Muscle of back (tissue), 11 donors: ENCODE measurements around the gene CTNNBL1. TPM values are rescaled to one million over a fixed set of nuclear protein-coding genes. Genes with fewer than 3 reads are reported as not detected.

Experiments
- DNase-seq, 3 donors: peaks; one replicate each; pipeline versions ENCODE4 v3.0.0 to v3.0.0-alpha.2; 2013
- polyA plus RNA-seq, 10 donors: library from polyadenylated mRNA; unstranded; fragments of 120-200 nt; gene quantifications; one replicate each; pipeline ENCODE4 v1.2.1, GENCODE V29; 2013; ENCODE audit not compliant: insufficient read length in 10 of 10

The CTNNBL1 gene
- polyA plus RNA-seq, 10 donors: 24.6 to 48.9 (median 30.3) TPM

- DNase-seq: no peak
These were observed 122.2 kb downstream of the CTNNBL1 start for GRCh38 chr20:37816003-37816402.

DNA sequence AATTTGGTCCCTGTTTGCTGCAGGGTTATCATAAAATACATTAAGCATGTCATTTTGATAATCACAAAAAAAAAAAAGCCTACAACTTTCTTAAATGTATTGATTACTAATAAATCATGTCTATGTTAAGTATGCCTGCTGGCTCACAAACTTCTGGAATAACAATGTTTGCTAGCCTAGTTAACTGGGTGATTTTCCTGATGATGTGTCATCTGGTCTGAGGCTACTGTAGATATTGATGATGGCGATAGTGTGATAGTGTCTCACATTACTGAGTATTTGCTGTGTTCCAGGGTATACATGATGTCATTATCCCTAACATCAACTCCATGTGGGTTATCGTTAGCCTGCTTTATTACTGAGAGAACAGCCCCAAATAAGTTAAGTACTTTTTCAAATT, 122.9 kb downstream of the CTNNBL1 start:
- no peak for DNase-seq

DNA sequence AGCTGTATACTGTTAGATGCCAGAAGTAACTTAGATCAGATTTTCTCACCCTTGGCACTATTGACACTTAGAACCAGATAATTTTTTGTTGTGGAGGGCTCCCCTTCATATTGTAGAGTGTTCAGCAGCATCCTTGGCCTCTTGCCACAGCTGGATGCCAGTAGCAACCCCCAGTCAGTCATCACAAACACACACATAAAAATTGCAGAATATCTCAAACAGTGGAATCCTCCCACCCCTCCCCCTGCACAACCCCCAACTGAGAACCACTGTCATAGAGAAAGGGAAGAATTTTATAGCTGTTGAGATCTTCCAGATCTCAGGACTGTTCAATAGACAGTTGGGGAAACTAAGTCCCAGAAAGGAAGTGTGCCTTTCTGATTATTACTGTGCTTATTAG, 127.9 kb downstream of the CTNNBL1 start:
- DNase-seq: peak in 2 of 3 donors; percentile 28 to 41

DNA sequence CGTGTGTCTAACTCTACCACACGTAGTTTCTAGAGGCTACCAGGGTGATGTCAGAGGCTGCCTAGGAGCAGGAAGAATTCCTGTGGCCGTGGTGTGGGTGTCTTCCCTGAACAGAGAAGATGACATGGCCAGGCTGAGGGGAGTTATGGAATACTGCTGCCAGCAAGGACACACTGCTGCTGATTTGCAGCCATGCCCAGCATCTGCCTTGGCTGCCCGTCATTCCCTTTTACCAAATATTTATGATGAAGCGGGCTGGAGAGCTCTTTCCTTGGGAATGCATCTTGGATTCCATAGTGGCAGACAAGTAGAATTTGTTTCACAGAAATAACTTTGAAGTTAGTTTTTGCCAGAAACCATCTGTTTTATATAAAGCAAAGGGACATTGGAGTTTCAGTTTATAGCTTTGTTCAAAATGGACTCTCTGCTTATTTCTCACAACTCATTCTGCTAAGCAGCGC, 128.3 kb downstream of the CTNNBL1 start:
- DNase-seq: peak; percentile 32 to 77 (median 58)

DNA sequence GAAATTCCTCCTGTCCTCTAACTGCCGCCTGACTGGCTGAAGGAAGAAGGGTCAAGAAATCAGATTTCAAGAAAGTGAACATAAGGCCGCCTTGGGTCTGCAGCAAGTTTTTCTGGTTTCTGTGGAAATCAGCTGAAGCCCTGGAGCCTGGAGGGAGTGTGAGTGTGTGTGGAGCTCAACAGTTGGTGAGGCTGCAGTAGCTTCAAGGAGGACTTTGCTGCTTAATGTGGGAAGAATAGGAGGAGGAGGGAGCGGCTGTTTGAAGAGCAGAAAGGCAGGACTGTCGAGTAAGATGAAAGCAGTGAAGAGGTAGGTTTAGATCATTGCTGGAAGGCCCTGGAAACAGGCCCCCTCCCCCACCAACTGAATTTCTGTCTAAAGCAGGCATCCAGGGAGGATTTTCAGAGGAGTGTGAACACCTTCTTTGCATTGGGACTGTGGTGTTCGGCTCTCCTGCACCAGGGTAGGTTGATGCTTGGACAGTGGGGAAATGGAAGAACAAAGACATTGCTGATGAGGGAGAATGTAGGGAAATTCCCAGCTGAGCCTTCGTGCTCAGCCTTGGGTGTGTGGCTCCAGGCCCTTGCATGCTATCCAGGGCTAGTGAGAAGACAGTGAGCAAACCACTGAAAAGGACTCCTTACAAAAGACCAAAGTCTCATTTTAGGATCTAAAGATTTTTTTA, 129.6 kb downstream of the CTNNBL1 start:
- DNase-seq: peak in 1 of 3 donors; percentile 7

DNA sequence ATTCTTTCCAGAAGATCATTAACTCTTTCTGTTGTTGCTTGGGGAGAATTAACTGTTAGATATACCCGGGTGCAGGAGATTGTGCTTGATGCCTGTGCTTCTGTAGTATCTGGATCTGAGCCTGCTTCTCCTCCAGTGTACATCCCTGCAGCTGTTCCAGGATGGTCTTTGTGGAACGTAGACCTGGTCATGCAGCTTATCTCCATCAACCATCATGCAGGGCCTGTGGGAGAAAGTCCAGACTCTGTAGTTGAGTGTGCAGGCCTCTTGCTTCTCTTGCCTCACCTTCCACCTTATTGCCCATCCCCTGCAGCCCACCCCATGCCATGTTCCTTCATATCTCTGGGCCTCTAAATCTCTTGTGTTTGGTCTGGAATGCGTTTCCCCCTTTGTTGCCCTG, 133.8 kb downstream of the CTNNBL1 start:
- DNase-seq: no peak

GRCh38 chr20:37828684-37829083, 134.9 kb downstream of the CTNNBL1 start:
- DNase-seq: no peak

DNA sequence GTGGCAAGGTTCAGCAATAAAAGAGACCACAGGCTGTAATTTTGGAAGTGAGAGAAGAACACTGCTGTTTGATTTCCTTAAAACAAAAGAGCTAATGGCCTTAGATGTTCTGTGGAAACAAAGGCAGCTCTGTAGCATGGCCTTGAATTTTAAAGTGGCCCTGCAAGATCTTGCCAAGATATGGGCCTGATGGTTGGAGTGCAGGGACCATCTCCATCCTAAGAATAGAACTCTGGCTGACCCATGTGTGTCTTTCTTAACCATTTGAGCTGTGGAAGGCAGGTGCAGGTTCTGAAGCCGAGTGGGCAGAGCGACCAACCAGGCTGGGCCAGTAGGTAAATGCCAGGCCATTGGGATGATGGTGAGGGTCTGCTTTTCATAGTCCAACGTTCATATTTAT, 135.3 kb downstream of the CTNNBL1 start:
- DNase-seq: no peak

DNA sequence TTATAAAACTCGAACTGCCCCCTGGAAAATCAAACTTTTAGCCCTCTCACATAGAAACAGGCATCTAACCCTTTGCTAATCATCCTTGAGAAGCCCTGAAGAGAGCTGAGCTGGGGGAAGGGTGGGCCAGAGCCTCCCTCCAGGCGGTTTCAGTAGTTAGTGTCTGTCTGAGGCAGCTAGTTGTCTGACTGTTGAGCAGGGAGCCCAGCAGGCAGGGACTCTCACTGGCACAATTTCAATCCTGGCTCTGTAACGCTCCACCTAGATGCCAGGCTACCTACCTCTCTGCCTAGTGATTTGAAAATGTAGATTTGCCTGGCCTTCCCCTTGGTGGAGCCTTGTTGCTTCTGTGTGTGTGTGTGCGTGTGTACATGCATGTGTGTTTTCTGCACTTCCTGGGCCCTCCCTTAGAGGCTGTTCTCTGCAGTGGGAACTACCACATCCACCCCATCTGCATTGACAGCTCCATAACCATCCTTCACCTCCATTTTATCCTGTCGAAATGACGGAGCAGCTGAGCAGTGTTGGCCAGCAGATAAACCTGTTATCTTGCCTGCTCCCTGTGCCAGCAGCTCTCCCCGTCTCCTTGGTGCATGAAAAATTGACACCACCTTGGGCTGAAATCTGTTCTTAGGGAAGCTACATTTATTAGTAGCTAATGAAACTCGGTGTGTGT, 139.5 kb downstream of the CTNNBL1 start:
- DNase-seq: no peak

DNA sequence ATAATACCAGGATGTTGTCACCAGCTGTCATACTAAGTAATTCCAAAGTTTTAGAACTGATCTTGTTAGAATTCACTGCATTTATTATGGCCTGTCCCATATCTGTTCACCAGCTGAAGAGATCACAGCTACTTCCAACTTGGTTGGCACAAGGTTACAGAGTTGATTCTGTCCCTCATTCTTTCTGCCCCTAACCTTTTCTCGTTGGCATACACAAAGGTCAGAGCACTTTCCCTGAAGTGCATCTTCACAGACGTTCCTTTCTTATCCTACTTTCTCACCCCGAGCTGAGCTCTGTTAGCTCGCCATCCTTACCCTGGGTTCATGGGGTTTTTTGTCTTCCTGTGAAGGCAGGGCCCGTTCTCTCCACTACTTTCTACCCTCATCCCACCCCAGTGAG, 143.1 kb downstream of the CTNNBL1 start:
- no peak for DNase-seq

DNA sequence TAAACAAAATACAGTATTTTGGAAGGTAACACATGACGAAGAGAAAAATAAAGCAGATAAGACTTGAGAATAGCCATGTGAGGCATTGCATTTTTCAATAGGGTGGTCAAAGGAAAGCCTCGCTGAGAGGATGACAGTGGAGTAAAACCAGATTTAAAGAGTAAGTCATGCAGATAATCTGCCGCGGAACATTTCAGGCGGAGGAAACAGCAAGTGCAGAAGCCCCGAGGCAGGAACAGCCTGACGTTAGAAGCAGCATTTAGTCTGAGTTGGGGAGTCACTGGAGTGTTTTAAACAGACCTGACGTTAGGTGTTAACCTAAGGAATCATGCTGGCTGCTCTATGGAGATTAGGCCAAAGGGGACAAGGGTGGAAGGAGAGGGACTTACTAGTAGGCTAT, 144.1 kb downstream of the CTNNBL1 start:
- no peak for DNase-seq

DNA sequence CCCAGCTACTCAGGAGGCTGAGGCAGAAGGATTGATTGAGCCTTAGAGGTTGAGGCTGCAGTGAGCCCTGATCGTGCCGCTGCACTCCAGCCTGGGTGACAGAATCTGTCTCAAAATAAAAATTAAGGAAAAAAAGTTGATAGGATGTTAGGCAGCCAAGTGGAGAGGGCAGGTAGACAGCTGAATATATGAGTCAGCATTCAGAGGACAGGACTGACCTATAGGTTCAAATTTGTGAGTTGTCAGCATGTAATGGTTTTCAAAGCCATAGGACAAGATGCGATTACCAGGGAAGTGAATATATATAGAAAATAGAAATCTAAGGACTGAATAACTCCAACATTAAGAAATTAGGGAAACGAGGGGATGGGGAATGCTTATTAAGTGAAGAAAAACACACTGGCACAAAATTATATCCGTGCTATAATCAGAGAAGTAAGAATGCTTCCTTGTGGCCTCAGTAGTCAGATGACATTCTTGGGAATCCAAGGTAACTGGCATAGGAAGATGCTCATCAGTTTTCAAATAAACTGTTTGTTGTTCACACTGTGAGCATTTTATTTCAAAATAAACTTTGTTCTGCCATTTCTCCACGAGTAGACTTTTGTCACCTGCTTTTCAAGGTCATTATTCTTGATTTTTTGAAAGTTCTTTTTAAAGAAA, 145.1 kb downstream of the CTNNBL1 start:
- no peak for DNase-seq

DNA sequence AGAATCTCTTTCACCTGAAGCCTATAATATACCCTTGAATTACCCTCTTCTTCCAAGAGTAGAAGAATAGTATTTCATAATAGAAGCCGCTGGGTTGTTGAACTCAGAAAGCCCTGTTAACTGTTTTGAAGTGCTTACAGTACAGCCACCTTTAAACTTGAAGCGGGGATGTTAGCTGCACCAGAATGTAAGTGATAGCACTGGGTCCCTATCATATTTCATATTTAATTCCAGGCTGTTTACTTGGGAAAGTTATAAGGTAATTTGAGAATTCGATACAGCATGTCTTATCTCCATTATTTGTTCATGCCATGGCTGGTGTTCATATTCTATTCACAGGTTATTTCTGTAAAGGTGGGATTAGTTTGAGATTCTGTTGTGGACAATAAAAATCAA, 145.6 kb downstream of the CTNNBL1 start:
- DNase-seq: no peak

DNA sequence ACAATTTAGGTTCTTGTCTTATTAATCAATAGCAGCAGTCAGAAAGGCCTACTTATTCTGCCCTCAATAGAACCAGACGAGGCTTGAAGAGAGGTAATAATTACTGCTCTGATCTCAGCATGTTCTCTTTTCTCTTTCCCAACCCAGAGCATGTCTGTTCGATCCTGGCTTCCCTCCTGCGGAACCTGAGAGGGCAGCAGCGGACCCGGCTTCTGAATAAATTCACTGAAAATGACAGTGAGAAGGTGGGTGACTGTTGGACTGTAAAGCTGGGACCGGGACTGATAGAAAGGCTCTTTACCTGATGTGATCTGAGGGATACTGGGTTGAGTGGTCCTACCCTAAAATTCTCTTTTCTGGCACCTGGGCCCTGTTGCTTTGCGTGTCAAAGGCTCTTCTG, 146.1 kb downstream of the CTNNBL1 start:
- DNase-seq: no peak

DNA sequence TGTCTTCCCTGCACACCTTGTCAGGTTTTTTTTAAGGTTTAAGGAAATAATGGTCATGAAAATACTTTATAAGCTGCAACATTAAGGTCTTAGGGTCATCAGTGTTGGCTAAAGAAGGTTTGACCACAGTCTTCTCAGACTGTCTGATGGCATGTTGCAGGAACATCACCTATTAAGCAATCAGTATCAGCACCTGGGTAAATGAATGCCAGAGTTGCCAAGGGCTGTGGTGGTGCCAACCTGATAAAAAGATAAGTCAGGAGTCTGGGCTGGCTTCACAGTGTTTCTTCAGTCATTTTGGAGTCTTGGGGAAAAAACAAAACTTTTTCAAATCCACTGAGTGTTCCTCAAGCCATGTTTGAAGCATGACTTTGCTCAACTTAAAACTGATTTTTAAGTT, 147.6 kb downstream of the CTNNBL1 start:
- no peak for DNase-seq

DNA sequence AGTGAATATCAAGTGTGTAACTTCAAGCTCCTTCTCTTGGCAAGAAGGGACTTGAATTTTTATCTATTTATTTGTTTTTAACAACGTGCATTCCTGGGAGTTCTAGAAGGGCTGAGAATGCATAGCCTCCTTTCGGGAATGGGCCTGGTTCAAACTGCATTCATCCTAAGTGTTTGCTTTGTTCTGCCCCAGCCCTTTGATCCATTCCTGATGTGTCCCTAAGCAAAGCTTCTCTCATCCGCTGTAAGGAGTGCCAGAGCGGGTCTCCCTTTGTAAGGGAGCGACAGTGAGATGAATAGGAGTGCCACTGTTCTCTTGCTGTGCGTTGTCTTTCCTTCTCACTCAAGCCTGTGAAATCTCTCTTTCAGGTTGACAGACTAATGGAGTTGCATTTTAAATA, 148.1 kb downstream of the CTNNBL1 start:
- DNase-seq: no peak

DNA sequence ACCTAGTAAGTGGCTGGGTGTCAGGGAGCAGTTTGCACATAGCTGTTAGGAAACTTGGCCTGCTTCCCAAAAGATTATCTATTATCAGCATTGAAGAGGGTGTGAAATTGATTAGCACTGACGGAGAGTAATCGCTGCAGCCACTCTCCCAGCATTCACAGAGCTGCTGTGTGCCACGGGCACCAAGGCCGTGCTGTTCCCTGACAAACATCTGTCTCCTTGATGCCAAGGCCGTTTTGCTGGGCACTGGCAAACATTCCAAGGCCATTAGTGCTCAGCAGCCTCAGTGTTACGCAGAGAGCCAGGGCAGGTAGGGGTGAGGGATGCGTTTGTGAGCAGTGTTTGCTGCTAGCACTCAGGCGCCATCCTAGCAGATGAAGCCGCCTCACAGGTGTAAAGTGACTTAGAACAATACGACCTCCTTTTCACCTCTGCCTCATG, 151.4 kb downstream of the CTNNBL1 start:
- no peak for DNase-seq

GRCh38 chr20:37845878-37846277, 152.0 kb downstream of the CTNNBL1 start:
- DNase-seq: no peak

DNA sequence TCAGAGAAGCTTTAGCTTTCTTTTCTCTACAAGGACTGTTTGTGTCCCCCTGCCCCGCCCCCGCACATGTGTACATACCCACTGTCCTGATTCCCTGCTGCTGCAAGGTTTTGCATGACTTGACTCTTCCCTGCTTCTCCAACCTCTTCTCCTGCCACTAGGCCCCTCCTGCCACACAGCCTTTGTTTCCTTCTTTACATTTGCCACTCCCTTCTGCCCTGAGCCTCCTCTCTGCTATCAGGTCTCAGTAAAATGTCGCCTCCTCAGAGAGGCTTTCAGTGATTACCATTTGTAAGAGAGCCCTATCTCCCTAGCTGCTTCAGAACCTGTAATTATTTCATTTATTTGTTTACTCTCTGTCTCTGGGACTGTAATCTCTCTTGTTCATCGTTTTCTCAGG, 152.7 kb downstream of the CTNNBL1 start:
- no peak for DNase-seq

- no peak for DNase-seq
These were observed 154.9 kb downstream of the CTNNBL1 start for GRCh38 chr20:37848706-37849105.

DNA sequence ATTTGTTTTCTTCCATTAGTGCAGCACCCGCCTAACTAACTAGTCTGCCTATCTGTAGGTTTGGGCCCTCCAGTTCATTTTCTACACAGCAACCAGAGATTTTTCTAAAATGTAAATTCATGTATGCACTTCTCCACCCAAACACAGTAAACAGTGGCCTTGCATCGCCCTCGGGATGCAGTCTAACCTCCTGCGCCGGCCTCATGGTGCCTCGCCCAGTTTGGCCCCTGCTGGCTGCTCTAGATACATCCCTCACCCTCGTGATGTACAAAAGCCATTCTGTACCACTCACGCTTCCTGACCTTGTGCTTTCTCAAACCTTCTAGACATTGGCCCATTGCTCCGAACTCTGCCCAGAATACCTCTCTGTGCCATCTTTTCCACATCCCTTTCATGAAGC, 155.3 kb downstream of the CTNNBL1 start:
- no peak for DNase-seq

DNA sequence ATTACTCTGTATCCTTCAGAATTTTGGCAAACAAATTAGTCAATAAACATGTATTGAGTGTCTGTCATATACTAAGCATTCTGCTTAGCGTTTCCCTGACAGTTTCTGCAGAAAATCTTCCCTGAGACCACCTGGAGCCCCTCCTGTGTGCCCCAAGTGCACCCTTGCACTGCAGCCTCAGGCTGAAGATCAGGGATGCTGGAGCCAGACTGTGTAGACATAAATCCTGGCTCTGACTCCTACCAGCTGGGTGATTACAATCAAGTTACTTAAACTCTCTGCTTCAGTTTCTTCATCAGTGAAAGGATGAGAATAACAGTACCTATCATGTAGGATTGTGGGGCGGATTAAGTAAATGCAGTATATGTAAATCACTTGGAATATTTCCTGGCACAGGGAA, 155.7 kb downstream of the CTNNBL1 start:
- no peak for DNase-seq

- no peak for DNase-seq
These were observed 156.3 kb downstream of the CTNNBL1 start for GRCh38 chr20:37850036-37850592.
